OCI-LY7 (cell line): Measurements from ENCODE around the gene STMN3. TPM values are rescaled to one million over a fixed set of nuclear protein-coding genes. Genes with fewer than 3 reads are reported as not detected.

Source experiments
- BruUV-seq: library from RNA; stranded (reverse); fragments of 400-500 nt; replicated peaks from 2 replicates; lab custom pipeline; 2021; lab: Mats Ljungman, UMichigan
- CTCF ChIA-PET: fragments of 300-600 bp; sonication (Branson Sonifier 250); formaldehyde crosslinking; loops from one replicate; lab custom pipeline; 2022; ENCODE audit warnings: antibody characterized with exemption; ENCODE audit not compliant: unreplicated experiment; lab: Charles Lee
- POLR2A ChIA-PET: fragments of 300-600 bp; sonication (Branson Sonifier 250); formaldehyde crosslinking; loops from one replicate; lab custom pipeline; 2022; ENCODE audit warnings: antibody characterized with exemption; lab: Charles Lee
- DNase-seq: peaks from one replicate; pipeline ENCODE4 v3.0.0-alpha.2; 2015; ENCODE audit warnings: low spot score
- H2AFZ ChIP-seq: fragments of 200-600 bp; sonication (generic), shearing (Covaris generic); 2 replicates; pipeline ENCODE4 v1.6.1; 2014; ENCODE audit warnings: mild to moderate bottlenecking, antibody characterized with exemption, low read length, moderate library complexity
- H3K27ac ChIP-seq: fragments of 200-600 bp; sonication (generic); 2 replicates; pipeline ENCODE4 v1.5.1; 2014; ENCODE audit warnings: mixed run types, low read depth, mild to moderate bottlenecking, moderate library complexity, low read length, inconsistent platforms; ENCODE audit not compliant: poor library complexity, severe bottlenecking
- H3K36me3 ChIP-seq: fragments of 200-600 bp; sonication (generic); 2 replicates; pipeline ENCODE4 v1.6.1; 2014; ENCODE audit warnings: mild to moderate bottlenecking, antibody characterized with exemption, low read length, moderate library complexity, mixed read lengths; ENCODE audit not compliant: insufficient read depth
- H3K4me1 ChIP-seq: fragments of 200-600 bp; sonication (generic); 2 replicates; pipeline ENCODE4 v1.5.1; 2014; ENCODE audit warnings: mild to moderate bottlenecking, low read length; ENCODE audit not compliant: insufficient read depth, poor library complexity, severe bottlenecking
- H3K4me2 ChIP-seq: fragments of 200-600 bp; sonication (generic); 2 replicates; pipeline ENCODE4 v1.6.1; 2014; ENCODE audit warnings: mild to moderate bottlenecking, low read length
- H3K4me3 ChIP-seq: fragments of 200-600 bp; sonication (generic); 2 replicates; pipeline ENCODE4 v1.5.1; 2014; ENCODE audit warnings: mild to moderate bottlenecking, low read depth, low read length; ENCODE audit not compliant: poor library complexity, severe bottlenecking
- H3K79me2 ChIP-seq: fragments of 200-600 bp; sonication (generic); 2 replicates; pipeline ENCODE4 v1.6.1; 2016; ENCODE audit warnings: low read depth, mild to moderate bottlenecking, low read length, moderate library complexity, mixed read lengths; ENCODE audit not compliant: insufficient read depth
- H3K9me2 ChIP-seq: fragments of 200-600 bp; sonication (generic); 2 replicates; pipeline ENCODE4 v1.6.1; 2016; ENCODE audit warnings: mild to moderate bottlenecking, low read length, mixed read lengths; ENCODE audit not compliant: insufficient read depth
- H3K9me3 ChIP-seq: fragments of 200-600 bp; sonication (generic); 2 replicates; pipeline ENCODE4 v1.6.1; 2014; ENCODE audit warnings: mild to moderate bottlenecking, mixed run types, low read length, mixed read lengths
- H4K20me1 ChIP-seq: fragments of 200-600 bp; sonication (generic); 2 replicates; pipeline ENCODE4 v1.6.1; 2014; ENCODE audit warnings: mild to moderate bottlenecking, antibody characterized with exemption, low read length, moderate library complexity, mixed read lengths; ENCODE audit not compliant: insufficient read depth
- CTCF ChIP-seq: fragments of 200-600 bp; sonication (generic); conservative IDR thresholded peaks from 2 replicates; pipeline ENCODE4 v1.5.1; 2014; ENCODE audit warnings: mild to moderate bottlenecking, antibody characterized with exemption, low read length, moderate library complexity, mixed read lengths
- EZH2phosphoT487 ChIP-seq: fragments of 200-600 bp; sonication (generic); IDR thresholded peaks from 2 replicates; pipeline ENCODE4 v1.6.1; 2018; ENCODE audit warnings: low read depth, borderline replicate concordance, mild to moderate bottlenecking, mixed run types, antibody characterized with exemption, low read length, moderate library complexity, mixed read lengths
- intact Hi-C: fragments of 100-400 bp; cut with micrococcal nuclease; formaldehyde crosslinking; loops from one replicate; pipeline ENCODE4 v1.10.0; 2022; ENCODE audit not compliant: unreplicated experiment
- total RNA-seq, 2 experiments: library from RNA; depleted of rRNA in 1 of 2; stranded (reverse); fragments of >200 nt in 1 of 2; shearing (Covaris generic) in 1 of 2; gene quantifications; 2 replicates each; pipeline ENCODE4 v1.2.3, GENCODE V29; 2014 to 2022

STMN3 gene
- total RNA-seq, 2 experiments from 2014 or later, result 6.7 TPM

DNA sequence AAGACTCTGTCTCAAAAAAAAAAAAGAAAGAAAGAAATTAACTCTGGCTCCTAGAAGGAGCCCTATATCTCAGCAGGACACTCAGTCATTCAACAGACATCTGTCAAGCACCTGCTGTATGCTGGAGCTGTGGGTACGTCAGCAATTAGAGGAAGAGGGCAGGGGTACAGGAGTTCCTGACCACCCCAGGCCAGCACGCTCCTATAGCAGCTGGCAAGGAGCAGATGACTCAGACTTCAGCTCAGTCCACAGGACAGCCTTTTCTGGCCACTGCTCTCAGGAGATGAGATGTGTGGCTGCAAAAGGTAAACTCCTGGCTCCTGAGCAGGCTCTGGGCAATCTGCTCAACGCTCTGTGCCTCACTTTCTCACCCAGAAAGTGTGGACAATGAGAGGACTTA, 3.2 kb upstream of the STMN3 start:
- ChIA-PET CTCF (no interaction called here), POLR2A (no interaction called here)
- Histone ChIP-seq H3K27ac (no peak overlapping the region), H4K20me1 (no peaks in the 10 kb centered on the region), H2AFZ (no peak overlapping the region), H3K4me3 (no peak overlapping the region), H3K4me1 (peaks cover 19% of the 10 kb centered on the region), H3K9me3 (no peaks in the 10 kb centered on the region), H3K36me3 (peaks cover 8% of the 10 kb centered on the region; the same call in 1 of the 2 replicates), H3K4me2 (no peak overlapping the region), H3K9me2 (no peaks in the 10 kb centered on the region), H3K79me2 (peaks cover 13% of the 10 kb centered on the region; the same call in 1 of the 2 replicates)
- TF ChIP-seq CTCF (no peak), EZH2phosphoT487 (no peak)
- intact Hi-C loops, result no loop called here
- no peak for DNase-seq
- BruUV-seq, result no TSS peak

- Histone ChIP-seq H3K4me3 (no peak overlapping the region), H3K9me2 (no peaks in the 10 kb centered on the region), H3K79me2 (peaks cover 13% of the 10 kb centered on the region; the same call in 1 of the 2 replicates), H4K20me1 (no peaks in the 10 kb centered on the region), H3K27ac (no peak overlapping the region), H3K9me3 (no peaks in the 10 kb centered on the region), H3K36me3 (0 out of 2 replicates have a peak, but pooled peaks cover 1% of the 10 kb centered on the region), H3K4me2 (no peak overlapping the region), H2AFZ (no peak overlapping the region), H3K4me1 (peaks cover 19% of the 10 kb centered on the region)
- no TSS peak for BruUV-seq
- intact Hi-C loops, result no loop called here
- no peak for DNase-seq
- TF ChIP-seq CTCF (no peak), EZH2phosphoT487 (no peak)
- CTCF ChIA-PET, result no interaction called here
- POLR2A ChIA-PET, result no interaction called here
Measured at GRCh38 chr20:63655249-63655648, 2.0 kb upstream of the STMN3 start.

DNA sequence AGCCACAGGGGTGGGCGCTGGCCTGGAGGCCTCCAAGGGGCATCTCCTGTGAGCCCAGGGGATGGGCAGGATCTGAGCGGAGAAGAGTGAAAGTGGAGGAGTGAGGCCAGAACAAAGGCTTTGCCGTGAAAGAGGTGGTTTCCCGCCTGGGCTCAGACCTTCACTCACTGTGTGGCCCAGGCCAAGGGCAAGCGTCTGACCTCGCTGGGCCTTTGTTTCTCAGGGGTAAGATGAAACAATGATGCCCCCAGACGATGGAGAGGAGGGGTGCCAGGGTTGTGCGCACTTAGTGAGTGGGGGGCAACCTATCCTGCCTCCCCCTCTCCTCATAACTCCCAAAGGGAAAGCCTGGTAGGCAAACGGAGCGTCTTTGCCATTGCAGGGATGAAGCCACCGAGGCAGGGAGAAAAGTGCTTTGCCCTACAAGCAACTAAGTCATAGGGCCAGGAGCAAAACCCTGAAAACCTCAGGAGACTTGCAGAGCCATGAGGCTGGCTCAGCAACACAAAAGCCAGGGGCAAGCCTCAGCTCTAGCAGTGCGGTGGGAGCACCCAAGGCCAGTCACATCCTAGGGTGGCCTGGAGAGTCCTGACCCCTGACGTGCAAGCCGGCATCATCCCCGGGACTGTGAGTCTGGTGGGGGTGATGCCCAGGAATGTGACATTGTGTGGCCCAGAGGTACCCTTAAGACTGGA, 897 bp upstream of the STMN3 start:
- intact Hi-C loops, result no loop called here
- H3K9me3 ChIP-seq, result no peaks in the 10 kb centered on the region
- no peak overlapping the region; the same call in 1 of the 2 replicates for H3K4me2 ChIP-seq
- ChIA-PET CTCF (no interaction called here), POLR2A (no interaction called here)
- H2AFZ ChIP-seq, result no peak overlapping the region
- H3K4me1 ChIP-seq, result peaks cover 14% of the 10 kb centered on the region
- no peaks in the 10 kb centered on the region for H3K9me2 ChIP-seq
- no peaks in the 10 kb centered on the region for H3K36me3 ChIP-seq
- H4K20me1 ChIP-seq, result no peaks in the 10 kb centered on the region
- no peak for TF ChIP-seq CTCF
- TF ChIP-seq EZH2phosphoT487, result no peak
- no TSS peak for BruUV-seq
- H3K79me2 ChIP-seq, result peaks cover 6% of the 10 kb centered on the region; the same call in 1 of the 2 replicates
- DNase-seq, result no peak
- H3K4me3 ChIP-seq, result no peak overlapping the region
- no peak overlapping the region for H3K27ac ChIP-seq
